ENCODE data around the gene CREB5.

Gene CREB5

DNA sequence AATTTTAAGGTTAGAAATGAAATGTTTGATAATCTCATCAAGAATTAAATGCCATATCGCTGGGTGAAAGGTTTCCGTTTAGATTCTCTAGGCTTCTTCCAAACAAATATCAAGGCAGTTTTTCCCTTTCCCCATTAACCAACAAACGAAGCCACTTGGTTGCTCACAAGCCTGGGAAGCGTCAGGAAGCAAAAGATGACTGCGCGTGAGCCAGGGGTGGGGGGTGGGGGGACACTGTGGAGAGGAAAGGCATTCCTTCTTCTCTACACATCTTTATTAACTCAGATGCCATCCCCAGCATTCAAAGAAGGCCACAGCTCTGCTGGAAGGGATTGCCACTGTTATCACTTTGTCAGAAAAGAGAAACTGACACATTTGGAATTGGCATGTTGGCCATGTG, 338.7 kb downstream of the CREB5 start:
- no peak overlapping the region for H3K27ac ChIP-seq (ENCODE audit: poor library complexity, severe bottlenecking)
- H3K36me3 ChIP-seq (ENCODE audit: low read depth), result no peaks in the 10 kb centered on the region
- TF ChIP-seq CTCF (IDR thresholded peaks at IDR 0.05; ENCODE audit: poor library complexity, severe bottlenecking), result no peak
- DNase-seq (ENCODE audit: low spot score) (no peak), ATAC-seq (ENCODE audit: low read depth) (no peak)
- no peaks in the 10 kb centered on the region for H3K27me3 ChIP-seq (ENCODE audit: insufficient read depth, poor library complexity, severe bottlenecking)
- H3K4me3 ChIP-seq (ENCODE audit: severe bottlenecking), result no peak overlapping the region
- peaks cover 8% of the 10 kb centered on the region for H3K4me1 ChIP-seq (ENCODE audit: insufficient read depth, poor library complexity, severe bottlenecking)
- no peaks in the 10 kb centered on the region for H3K9me3 ChIP-seq (ENCODE audit: severe bottlenecking)

DNA sequence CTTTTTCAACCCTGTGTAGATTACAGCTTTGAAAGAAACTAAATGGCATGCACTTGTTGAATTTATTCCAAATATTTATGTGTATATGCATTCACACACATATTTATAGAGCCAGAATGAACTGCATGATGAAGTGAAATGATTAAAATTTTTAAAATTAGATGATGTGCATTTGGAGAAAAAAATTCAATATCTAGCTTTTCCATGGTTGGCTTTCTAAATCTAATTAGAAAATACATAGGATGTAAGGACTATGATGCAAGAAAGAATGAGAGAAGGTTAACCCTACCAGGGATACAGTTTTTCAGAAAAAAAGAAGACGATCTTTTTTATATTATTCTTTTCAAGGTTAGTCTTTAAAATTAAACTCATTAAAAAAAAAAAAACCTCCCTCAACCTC, 341.3 kb downstream of the CREB5 start:
- H3K4me1 ChIP-seq (ENCODE audit: insufficient read depth, poor library complexity, severe bottlenecking), result peaks cover 8% of the 10 kb centered on the region
- DNase-seq (ENCODE audit: low spot score) (no peak), ATAC-seq (ENCODE audit: low read depth) (no peak)
- no peaks in the 10 kb centered on the region for H3K27me3 ChIP-seq (ENCODE audit: insufficient read depth, poor library complexity, severe bottlenecking)
- no peak overlapping the region for H3K4me3 ChIP-seq (ENCODE audit: severe bottlenecking)
- TF ChIP-seq CTCF (IDR thresholded peaks at IDR 0.05; ENCODE audit: poor library complexity, severe bottlenecking), result no peak
- H3K9me3 ChIP-seq (ENCODE audit: severe bottlenecking), result no peaks in the 10 kb centered on the region
- H3K27ac ChIP-seq (ENCODE audit: poor library complexity, severe bottlenecking), result no peak overlapping the region
- no peaks in the 10 kb centered on the region for H3K36me3 ChIP-seq (ENCODE audit: low read depth)

DNA sequence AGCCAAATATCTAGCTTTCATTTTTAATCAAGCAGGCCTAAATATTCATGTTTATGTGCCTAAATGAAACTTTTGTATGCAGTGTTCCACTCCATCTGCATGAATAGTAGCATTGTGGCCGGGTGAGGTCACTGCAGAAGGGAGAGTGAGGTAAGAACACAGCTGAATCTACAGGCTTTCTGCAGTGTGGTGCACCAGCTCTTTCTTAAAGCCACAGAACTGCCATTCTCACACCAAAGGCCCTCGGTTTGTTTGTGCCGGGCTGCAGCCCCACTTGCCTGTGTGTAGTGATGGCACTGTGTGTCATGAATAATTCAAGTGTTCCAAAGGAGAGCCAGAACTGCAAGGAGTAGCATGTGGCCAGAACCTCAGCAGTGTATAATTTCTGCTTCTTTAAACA, 341.7 kb downstream of the CREB5 start:
- no peak overlapping the region for H3K4me3 ChIP-seq (ENCODE audit: severe bottlenecking)
- peaks cover 6% of the 10 kb centered on the region for H3K4me1 ChIP-seq (ENCODE audit: insufficient read depth, poor library complexity, severe bottlenecking)
- no peak for DNase-seq (ENCODE audit: low spot score)
- H3K27ac ChIP-seq (ENCODE audit: poor library complexity, severe bottlenecking), result no peak overlapping the region
- no peak; the same call in 2 of the 3 replicates for ATAC-seq (ENCODE audit: low read depth)
- H3K9me3 ChIP-seq (ENCODE audit: severe bottlenecking), result no peaks in the 10 kb centered on the region
- no peaks in the 10 kb centered on the region for H3K36me3 ChIP-seq (ENCODE audit: low read depth)
- TF ChIP-seq CTCF (IDR thresholded peaks at IDR 0.05; ENCODE audit: poor library complexity, severe bottlenecking), result no peak
- no peaks in the 10 kb centered on the region for H3K27me3 ChIP-seq (ENCODE audit: insufficient read depth, poor library complexity, severe bottlenecking)

DNA sequence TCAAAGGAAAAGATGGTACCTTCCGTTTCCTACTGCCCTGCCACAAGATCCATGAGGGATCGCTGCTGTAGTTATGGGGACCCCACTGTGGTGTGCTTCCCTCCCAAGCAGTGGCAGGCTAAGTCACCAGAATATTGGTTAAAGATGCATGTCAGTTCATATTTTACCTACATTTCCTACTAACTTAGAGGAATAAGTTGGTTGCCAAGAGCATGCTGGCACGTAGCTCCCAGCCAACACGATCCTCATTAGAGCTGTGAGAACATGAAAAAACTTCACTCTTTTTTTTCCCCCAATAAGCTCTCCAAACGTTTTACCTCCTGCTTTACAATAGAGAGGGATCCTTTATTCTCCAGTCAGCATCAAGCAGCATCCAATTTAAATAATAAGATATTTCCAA, 342.1 kb downstream of the CREB5 start:
- Histone ChIP-seq H3K27ac (ENCODE audit: poor library complexity, severe bottlenecking) (no peak overlapping the region), H3K4me1 (ENCODE audit: insufficient read depth, poor library complexity, severe bottlenecking) (peaks cover 5% of the 10 kb centered on the region), H3K4me3 (ENCODE audit: severe bottlenecking) (no peak overlapping the region), H3K27me3 (ENCODE audit: insufficient read depth, poor library complexity, severe bottlenecking) (no peaks in the 10 kb centered on the region), H3K36me3 (ENCODE audit: low read depth) (no peaks in the 10 kb centered on the region), H3K9me3 (ENCODE audit: severe bottlenecking) (no peaks in the 10 kb centered on the region)
- TF ChIP-seq CTCF (IDR thresholded peaks at IDR 0.05; ENCODE audit: poor library complexity, severe bottlenecking), result no peak
- DNase-seq (ENCODE audit: low spot score) (no peak), ATAC-seq (ENCODE audit: low read depth) (no peak)

- Histone ChIP-seq H3K27ac (ENCODE audit: poor library complexity, severe bottlenecking) (no peak overlapping the region), H3K9me3 (ENCODE audit: severe bottlenecking) (no peaks in the 10 kb centered on the region), H3K4me3 (ENCODE audit: severe bottlenecking) (no peak overlapping the region), H3K27me3 (ENCODE audit: insufficient read depth, poor library complexity, severe bottlenecking) (no peaks in the 10 kb centered on the region), H3K4me1 (ENCODE audit: insufficient read depth, poor library complexity, severe bottlenecking) (peaks cover 5% of the 10 kb centered on the region), H3K36me3 (ENCODE audit: low read depth) (no peaks in the 10 kb centered on the region)
- DNase-seq (ENCODE audit: low spot score) (no peak), ATAC-seq (ENCODE audit: low read depth) (peak; percentile 40; the same call in 1 of the 3 replicates)
- TF ChIP-seq CTCF (IDR thresholded peaks at IDR 0.05; ENCODE audit: poor library complexity, severe bottlenecking), result no peak
These were observed 342.9 kb downstream of the CREB5 start for GRCh38 chr7:28755255-28755654.

Data from RWPE2 (cell line).